T follicular helper cell (primary cell): ENCODE data around the gene PPA2.
"Not testable (repeated sequence)": the region's sequence is repeated elsewhere in the genome, so short reads cannot be mapped to it uniquely, and the experiment has no call there.

Experiments used
- DNase-seq: peaks from one replicate; pipeline ENCODE4 v3.0.0-alpha.2; 2020; ENCODE audit warnings: low read depth

Gene PPA2

DNA sequence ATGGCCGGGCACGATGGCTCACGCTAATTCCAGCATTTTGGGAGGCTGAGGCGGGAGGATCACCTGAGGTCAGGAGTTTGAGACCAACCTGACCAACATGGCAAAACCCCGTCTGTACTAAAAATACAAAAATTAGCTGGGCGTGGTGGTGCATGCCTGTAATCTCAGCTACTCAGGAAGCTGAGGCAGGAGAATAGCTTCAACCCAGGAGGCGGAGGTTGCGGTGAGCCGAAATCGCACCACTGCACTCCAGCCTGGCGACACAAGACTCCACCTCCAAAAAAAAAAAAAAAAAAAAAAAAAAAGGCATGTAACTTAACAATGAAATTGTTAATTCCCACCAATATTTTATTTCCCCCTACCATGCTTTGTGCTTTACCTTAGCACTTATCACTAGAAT lies 15.3 kb downstream of the PPA2 start:
- DNase-seq: not testable (repeated sequence)

DNA sequence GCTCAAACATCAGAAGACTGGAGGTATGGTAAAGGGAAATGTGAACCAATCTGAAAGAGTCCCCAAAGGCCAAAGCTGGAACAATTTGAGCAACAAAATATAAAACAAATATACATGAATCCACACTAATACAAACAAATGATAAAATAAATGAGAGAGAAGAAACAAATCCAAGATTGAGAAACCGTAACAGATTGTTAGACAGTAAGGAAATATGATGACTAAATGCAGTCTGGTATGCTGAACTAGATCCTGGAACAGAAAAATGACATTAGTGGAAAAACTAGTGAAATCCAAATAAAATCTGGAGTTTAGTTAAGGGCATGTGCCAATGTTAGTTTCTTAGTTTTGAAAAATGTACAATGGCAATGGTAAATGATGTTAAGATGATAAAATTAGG lies 15.9 kb downstream of the PPA2 start:
- DNase-seq: no peak

DNA sequence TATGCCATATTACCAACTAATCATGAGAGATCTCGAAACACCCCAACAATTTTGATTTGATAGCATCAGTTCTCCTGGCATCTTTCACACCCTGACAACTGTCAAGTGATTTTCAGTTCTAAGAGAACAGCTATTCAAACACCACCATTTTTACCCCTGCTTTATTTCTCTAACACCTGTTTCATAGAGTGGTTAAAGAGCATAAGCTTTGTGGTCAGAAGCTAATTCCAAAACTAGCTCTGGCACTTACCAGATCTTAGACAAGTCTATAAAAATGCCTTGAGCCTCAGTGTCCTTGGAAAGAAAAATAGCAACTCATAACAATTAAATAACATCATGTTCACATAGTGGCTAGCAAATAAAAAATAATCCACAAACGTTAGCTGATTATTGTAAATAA lies 17.9 kb downstream of the PPA2 start:
- DNase-seq: no peak

DNA sequence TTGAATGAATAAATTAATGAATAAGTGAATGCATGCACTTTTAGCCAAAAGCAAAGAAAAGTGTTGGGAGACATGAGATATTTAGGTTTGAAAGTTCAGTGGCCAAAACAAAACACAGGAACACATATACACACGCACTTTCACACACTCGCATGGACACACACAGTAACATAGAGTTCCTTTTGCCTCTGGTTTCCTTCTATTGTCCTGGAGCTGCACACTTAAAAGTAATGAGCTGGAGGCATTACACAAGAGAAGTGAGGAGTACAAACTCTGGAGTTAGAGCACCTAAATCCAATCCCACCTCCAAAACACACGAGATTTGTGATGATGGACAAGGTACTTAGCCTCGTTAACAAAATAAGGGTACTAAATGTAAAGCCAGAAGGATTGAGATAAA lies 18.7 kb downstream of the PPA2 start:
- DNase-seq: no peak

DNA sequence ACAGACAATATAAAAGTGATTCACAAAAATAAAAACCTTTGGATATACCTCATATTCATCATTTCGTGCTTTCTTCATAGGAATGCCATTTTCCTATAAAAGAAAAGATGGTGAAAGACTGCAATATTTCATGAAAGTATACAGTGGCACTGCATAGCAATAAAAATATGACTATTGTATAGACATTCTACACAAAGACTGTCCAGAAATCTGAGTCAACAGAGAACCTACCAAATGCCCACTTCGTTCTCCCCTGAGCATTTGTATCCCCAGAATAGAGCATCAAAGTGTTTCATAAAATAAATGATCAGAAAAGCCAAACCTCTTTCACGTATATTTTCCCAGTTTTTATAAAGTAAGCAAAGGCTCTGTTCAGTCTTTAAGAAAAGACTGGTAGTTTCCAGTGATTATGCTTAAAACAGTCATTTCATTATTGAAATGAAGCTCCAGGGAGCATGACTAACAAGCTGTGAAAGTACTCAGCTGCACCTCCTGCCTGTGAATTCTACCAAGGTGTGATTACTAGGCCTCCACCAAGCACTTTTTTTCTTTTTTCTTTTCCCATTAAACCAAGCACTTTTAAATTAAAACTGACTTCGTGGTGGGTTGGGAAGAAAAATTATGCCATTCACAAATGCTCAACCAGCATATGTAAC lies 20.2 kb downstream of the PPA2 start:
- DNase-seq: no peak

DNA sequence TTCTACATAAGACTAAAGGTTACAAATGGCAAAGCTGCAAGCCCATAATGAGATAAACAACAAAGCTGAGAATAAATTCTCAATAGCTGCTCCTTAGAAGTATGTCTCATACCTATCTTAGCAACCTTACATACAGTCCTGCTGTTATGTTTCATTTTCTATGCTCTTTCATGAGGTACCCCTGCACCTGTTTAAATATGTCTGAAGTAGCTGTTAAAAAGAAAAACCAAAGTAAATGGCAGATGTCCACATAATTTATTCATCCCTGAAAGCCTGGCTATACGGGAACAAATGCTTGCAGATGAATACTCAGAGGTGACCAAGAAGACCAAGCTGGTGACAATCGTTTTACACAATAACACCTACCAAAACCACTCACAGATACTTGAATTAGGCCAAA lies 22.5 kb downstream of the PPA2 start:
- DNase-seq: no peak

DNA sequence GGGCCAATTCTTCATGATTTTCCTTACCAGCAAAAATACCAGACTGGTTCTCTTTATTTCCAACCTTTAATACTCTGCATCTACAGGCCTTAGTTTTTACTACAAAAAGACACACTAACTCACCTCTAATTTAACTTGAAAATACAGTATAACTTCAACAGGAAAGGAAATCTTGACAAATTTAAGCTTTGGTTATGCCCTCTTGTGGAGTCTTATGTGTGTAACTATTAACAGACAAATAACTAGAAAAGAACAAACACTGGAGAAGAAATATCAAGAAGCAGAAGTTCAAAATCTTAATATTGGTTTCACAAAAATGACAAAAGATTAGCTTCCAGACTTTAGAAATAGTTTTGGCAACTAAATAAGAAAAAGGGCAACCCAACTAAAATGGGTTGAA lies 33.0 kb downstream of the PPA2 start:
- DNase-seq: no peak

DNA sequence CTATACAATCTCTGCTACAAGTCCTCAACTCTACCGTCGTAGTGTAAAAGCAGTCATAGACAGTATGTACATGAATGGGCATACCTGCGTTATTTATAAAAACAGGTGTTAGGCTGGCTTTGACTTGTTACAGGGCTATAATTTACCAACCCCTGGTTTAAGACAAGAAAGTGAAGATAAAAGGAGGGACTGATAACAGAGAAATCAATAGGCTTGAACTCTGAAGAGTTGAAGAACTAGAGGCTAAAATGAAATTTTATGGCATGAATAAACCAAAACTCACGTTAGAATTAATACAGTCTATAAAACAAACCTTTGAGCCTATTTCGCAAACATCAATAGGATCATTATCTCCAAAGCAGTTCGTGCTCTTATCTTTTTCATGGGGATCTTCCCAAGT lies 36.2 kb downstream of the PPA2 start:
- no peak for DNase-seq

DNA sequence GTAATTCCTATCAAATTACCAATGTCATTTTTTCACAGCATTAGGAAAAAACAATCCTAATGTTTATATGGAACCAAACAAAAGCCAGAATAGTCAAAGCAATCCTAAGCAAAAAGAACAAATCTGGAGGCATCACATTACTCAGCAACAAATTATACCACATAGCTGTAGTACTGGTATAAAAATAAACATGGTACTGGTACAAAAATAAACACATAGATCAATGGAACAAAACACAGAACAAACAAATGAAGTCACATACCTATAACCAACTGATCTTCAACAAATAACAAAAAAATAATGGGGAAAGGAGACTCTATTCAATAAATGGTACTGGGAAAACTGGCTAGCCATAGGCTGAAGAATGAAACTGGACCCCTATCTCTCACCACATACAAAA lies 37.4 kb downstream of the PPA2 start:
- DNase-seq: no peak

DNA sequence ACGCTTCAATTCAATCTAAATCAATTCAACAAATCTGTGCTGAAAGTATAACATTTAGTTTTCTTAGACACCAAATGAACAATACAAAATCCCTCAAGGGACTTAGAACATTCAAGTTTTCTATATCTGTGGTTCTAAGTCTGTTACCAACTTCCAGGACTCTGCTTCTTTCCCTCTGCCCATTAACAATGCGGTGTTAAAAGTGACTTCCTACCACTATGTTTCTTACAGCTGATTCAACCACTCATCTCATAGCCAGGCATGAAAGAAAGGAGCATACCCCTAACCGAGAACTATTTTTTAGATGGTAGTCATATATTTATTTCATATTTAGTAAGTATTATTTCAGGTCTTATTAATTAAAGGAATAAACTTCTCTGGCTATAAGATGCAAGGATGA lies 38.9 kb downstream of the PPA2 start:
- no peak for DNase-seq

DNA sequence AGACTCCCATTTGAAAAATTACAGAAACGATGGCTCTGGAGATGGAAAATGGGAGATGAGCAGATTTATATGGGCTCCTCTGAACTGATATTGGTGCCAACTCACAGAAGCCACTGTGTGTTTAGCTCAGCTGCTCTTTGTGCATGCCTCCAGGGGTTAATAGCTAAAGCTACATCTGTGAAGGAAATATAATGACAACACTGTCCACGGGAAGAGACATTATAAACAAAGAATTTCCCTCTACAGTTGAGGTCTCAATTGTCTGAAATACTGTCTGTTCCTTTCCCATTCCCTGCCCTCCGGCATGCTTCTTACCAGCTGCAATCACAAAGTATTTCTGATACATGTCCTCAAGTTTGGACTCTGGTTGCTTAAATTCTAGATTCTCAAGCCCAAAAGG lies 40.4 kb downstream of the PPA2 start:
- DNase-seq: no peak

DNA sequence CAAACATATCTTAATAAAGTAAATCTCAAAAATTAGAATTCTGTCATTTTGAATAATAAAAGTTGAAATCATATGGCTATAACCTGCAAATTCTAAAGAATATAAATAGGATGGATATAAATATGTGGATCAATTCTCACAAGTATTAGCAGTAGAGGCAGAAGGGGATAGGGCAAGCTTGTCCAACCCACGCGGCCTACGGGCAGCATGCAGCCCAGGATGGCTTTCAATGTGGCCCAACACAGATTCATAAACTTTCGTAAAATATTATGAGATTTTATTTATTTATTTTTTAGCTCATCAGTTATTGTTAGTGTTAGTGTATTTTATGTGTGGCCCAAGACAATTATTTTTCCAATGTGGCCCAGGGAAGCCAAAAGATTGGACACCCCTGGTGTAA lies 41.4 kb downstream of the PPA2 start:
- DNase-seq: no peak

DNA sequence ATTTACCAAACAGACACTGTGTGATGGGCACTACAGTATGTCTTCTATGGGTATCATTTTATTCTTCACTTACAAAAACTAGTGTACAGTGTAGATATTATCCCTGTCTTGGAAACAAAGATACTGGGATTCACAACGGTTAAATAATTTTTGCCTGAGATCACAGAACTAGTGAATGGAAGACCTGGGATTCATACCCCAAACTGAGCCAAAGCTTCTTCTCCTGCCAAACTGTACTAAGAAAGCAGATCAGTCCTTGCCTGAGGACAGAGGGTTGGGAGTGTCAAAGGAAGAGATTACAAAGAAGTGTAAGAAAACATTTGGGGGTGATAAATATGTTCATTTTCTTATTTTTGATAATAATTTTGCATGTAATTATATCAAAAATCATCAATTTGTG lies 43.1 kb downstream of the PPA2 start:
- DNase-seq: no peak

DNA sequence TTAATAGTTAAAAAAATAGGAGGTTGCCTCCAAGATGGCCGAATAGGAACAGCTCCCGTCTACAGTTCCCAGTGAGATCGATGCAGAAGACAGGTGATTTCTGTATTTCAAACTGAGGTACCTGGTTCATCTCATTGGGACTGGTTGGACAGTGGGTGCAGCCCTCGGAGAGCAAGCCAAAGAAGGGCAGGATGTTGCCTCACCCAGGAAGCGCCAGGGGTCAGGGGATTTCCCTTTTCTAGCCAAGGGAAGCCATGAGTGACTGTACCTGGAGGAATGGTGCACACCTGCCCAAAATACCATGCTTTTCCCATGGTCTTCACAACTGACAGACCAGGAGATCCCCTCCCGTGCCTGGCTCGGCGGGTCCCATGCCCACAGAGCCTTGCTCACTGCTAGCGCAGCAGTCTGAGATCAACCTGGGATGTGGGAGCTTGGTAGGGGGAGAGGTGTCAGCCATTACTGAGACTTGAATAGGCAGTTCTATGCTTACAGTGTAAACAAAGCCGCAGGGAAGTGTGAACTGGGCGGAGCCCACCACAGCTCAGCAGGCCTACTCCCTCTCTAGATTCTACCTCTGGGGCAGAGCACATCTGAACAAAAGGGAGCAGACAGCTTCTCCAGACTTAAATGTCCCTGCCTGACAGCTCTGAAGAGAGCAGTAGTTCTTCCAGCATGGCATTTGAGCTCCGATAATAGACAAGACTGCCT lies 47.5 kb downstream of the PPA2 start:
- DNase-seq: no peak

DNA sequence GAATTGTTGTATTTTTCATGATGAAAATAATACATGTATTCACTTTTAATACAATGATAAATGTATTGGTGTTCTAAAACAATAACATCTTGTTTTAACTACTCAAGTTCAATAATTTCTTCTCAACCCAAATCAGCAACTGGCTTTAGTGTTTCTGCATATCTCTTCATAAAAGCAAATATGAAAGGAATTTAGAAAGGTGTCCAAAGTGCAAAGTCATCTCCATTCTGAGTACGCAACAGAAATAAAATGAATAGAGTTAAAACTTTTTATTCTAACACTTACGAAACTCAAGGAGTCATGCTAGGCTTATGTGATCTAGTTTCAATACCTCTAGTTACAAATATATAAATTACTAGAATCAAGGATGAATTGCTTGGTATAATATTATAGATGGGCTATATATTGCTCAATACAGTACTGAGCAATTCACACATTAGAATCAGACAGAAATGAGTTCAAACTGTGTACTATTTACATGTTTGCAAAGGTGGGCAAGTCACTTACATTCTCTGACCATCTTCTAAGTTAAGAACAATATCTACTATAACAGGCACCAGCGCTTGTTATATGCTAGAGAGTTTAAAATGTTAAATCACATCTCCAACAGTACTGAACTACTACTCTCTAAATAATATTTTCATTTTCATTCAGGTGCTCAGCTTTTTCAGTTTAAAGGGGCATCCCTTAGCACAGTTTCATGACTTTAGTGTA lies 51.5 kb downstream of the PPA2 start:
- DNase-seq: no peak

DNA sequence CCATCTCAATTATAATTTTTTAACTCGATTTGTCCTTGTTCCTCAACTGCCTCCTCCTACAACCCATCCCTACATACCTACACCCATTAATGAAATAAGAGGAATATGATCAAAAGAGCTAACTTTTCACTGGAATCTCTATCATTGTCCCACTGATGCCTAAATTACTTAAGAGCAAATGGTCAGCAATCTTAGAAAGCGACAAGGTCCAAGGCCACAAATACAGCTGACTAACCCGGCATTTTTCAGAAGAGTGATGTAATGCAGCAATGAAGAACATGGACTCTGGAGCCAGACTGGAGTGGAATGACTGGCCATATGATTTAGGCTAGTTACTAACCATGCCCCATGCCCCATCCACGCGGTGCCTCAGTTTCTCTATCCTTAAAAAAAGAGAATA lies 56.2 kb downstream of the PPA2 start:
- no peak for DNase-seq

DNA sequence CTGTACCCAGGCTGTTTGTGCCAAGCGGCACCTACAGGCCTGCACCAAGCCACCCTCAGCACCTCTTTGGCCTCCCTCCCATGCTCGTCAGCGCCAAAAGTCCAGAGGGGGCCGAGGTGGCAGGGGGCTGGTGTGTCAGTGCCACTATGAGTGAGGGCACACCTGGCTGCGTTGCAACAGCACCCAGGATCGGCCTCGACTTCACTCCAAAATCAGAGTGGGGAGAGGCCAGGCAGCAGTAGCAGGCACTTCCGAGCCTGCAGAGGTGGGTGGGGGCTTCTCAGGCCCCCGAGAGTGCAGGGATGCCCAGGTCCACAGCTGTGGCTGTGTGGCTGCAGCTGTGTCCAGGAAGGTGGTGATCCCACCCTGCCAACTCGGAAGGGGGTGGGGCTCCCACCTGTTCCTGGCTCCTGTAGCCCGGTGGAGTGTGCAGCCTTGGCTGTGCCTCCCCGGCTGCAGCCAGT lies 58.5 kb downstream of the PPA2 start:
- no peak for DNase-seq

DNA sequence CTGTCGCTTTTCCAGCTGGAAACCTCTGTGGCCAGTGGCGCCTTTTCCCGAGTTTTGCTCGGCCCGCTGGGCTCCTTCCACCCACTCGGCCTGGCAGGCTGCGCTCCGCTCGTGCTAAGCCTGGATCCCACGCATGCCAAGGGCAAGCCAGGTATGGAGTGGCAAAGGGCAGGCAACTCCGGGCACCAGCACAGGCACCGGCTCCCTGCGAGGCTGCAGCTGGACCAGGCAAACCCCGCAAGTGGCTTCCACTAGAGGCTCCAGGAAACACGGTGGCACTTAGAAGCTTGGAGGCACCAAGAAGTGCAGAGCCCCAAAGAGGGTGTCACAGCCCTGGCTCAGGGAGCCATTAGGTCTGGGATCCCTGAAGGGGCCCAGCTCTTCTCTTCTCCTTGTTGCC lies 59.5 kb downstream of the PPA2 start:
- DNase-seq: no peak

DNA sequence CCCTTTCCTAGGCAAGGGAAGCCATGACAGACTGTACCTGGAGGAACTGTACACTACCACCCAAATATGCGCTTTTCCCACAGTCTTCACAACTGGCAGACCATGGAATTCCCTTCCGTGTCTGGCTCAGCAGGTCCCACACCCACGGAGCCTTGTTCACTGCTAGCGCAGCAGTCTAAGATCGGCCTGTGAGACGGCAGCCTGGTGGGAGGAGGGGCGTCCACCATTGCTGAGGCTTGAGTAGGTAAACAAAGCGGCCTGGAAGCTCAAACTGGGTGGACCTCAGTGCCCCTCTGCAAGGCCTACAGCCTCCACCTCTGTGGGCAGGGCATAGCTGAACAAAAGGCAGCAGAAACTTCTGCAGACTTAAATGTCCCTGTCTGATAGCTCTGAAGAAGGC lies 64.7 kb downstream of the PPA2 start:
- DNase-seq: not testable (repeated sequence)

DNA sequence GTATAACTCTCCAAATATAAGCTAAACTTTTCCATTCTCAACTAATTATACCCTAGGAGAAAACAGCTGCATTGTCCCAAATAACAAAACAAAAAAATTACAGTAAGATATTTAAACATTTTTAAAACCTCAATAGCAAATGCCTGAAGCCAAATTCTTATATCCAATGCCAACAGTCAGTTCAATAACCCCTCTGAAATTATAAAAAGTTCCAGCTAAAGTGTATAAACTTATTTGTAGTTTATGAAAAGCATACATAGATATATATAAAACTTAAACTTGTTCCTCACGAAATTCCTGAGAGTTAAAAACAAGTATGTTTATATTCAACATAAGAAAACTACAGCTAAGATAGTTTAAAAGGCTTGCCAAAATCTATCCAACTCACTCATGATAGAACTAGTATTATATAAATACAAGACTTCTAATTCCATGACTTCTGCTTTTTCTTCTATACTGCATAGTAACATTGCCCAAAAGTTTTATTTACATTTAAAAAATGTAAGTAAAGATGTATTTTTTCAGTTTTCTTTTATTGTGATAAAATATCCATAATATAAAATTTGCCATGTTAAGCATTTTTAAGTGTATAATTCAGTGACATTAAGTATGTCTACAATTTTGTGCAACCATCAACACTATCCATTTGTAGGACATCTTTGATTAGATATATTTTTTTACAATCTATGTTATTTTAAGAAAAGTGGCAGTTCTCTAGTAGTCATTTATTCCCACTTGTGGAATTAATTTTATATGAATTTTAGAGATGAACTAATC lies 72.8 kb downstream of the PPA2 start:
- DNase-seq: no peak

DNA sequence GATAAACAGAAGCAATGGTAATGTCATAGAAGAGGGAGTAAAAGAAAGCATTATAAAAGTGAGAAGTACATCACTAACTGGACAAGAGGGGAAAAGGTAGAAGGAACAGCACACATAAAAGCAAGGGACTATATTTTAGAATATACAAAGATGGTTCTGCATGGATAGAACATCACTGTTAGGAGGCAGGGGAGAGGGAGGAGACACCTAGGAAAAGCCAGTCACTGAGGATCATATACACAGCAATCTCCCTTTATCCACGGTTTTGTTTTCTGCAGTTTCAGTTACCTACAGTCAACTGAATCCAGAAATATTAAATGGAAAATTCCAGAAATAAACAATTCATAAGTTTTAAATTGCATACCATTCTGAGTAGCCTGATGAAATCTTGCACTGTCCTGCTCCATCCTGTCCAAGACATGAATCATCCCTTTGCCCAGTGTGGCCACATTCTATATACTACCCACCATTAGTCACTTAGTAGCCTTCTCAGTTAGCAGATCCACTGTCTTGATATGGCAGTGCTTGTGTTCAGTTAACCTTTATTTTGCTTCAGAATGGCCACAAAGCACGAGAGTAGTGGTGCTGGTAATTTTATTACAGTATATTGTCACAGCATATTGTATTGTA lies 74.2 kb downstream of the PPA2 start:
- no peak for DNase-seq

DNA sequence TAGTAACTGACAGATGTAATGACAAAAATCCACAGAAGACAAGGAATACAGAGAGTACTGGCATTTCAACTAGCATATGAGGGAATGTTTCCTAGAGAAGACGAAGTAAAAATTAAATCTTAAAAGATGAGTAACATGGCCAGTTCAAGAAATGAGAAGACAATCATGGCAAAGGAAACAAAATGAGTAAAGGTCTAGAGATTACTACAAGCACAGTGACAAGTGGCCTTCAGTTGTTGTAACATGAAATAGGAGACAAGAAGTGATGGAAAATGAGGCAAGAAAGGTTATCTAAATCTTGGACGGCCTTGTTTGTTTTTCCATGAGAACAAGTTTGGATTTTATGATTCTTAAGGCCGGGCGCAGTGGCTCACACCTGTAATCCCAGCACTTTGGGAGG lies 81.0 kb downstream of the PPA2 start:
- DNase-seq: no peak
